Astrocyte (in vitro differentiated cells and primary cell): ENCODE measurements around the gene ABCC12.

Source experiments
- CTCF ChIP-seq: IDR thresholded peaks from 2 replicates; pipeline ENCODE4 v1.5.1; 2011; ENCODE audit warnings: low read depth, mild to moderate bottlenecking, inconsistent platforms, low read length, moderate library complexity; ENCODE audit not compliant: insufficient read depth
- EZH2 ChIP-seq: IDR thresholded peaks from 2 replicates; pipeline ENCODE4 v1.6.1; 2012; ENCODE audit warnings: mild to moderate bottlenecking, low read length, inconsistent platforms; ENCODE audit not compliant: insufficient read depth

GRCh38 chr16:48168075-48168474 lies 12.3 kb upstream of the ABCC12 start:
- no peak for TF ChIP-seq CTCF
- TF ChIP-seq EZH2, result no peak
